RKO (cell line): ENCODE measurements around the gene IGFLR1.
"Not testable (repeated sequence)": the region's sequence is repeated elsewhere in the genome, so short reads cannot be mapped to it uniquely, and the experiment has no call there.

Experiments
- DNase-seq: peaks from one replicate; pipeline ENCODE4 v3.0.0-alpha.2; 2016; ENCODE audit warnings: low spot score

The IGFLR1 gene

DNA sequence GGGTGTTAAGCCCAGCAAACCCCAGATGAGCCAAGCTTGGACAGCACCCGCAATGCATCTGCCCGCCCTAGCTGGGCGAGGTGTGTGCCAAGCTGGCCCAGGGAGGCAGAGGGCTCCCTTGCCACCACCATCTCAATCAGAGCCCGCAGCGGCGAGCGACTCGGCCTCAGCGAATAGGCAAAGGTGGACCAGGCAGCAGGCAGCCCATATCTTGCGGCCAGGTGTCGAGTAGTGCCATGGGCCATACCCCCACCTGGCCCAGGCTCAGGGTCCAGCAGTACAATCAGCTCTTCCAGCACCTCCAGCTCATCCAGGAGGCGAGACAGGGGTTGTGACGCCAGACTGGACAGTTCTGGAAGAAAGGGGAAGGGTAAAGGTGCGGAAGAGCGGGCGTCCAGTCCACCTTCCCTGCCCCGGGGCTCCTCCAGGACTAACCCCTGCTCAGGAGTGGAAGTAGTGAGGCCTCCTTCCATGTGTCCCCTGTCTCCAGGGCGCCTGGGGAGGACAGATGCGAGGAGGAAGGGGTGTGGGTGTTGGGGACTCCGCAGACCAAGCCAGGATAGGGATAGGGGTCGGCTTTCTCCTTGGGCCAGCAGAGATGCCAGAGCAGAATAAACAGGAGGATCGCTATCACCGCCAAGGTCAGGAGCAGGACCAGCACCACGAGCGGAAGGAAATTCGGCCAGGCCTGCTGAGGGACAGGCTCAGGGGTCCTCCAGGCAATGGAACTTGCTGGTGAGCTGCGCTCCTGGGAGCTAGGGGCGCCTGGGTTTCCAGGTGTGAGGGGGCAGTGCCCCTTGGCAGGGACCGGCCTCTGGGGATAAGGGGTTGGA is 2.8 kb downstream of the IGFLR1 start:
- no peak for DNase-seq

DNA sequence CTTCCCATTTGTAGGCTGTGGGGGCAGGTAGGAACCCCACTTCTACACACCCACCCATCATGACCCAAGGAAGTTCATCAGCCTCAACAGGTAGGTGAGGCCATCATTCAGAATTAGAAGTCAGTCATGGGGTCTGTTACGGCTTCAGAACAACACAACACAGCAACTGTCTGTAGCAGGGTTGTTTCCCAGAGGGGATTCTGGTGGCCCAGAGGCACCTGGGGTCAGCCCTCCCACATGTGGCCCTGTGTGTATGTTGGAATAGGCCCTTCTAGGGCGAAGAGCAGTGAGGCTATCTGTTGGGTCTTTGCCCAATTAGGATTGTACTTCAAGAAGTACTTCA is 3.4 kb downstream of the IGFLR1 start:
- DNase-seq: no peak

DNA sequence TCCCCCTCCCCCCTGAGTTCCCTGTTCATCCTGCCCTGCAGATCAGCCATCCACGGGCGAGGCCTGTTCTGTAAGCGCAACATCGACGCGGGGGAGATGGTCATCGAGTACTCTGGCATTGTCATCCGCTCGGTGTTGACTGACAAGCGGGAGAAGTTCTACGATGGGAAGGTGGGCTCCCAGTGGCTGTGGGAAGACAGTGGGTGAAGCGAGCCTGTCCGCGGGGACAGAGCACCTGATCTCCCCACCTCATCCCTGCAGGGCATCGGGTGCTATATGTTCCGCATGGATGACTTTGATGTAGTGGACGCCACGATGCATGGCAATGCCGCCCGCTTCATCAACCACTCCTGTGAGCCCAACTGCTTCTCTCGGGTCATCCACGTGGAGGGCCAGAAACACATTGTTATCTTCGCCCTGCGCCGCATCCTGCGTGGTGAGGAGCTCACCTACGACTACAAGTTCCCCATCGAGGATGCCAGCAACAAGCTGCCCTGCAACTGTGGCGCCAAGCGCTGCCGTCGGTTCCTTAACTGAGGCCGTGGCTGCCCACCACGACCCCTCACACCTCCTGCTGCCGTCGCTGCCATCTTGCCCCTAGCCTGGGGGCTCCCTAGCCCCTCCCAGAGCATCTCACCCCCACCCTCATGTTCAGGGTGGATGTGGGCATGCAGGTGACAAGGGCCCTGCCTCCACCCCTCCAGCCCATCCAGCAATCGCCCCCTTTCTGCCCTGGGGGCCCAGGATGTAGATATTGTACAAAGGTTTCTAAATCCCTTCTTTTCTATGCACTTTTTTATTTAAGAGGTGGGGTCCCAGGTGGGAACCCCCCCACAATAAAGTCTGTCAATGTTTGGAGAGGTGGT is 4.0 kb downstream of the IGFLR1 start:
- no peak for DNase-seq

- DNase-seq: no peak
Measured at GRCh38 chr19:35736913-35737886, 5.1 kb downstream of the IGFLR1 start.

DNA sequence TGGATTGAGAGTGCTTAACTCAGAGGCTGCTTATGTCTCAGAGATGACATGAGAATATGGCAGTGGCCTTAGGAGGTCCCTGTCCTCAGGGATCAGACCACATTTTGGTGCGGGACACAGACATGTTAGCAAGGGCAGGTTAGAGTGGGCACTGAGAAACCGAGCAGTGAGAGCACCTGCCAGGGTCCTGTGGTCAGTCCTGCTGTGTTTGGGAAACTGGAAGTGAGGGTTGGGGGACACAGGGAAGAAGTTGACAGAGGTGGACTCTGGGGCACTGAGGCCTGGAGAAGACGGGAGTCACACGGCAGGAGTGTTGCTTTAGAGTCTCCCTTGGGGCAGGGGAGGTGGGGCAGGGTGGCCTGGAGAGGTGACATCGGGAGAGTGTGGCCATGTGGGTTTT is 7.4 kb downstream of the IGFLR1 start:
- DNase-seq: no peak

DNA sequence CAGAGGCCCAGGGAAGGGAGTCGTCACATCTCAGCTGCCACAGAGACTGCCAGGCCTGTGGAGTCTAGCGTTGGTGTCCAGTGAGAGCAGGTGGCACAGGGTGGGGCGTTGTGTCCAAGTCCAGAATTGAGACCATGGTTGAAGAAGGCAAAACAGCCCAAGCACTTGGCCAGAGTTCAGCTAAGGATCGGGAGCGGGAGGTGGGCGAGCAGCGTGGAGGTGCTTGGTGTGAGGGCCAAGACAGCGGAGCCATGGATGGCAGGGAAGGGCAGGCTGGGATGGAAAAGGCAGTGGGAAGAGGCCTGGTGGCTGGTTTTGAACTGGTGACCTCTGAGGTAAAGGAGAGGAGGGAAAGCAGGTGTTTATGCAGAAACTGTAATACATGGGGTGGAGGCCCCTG is 8.0 kb downstream of the IGFLR1 start:
- DNase-seq: no peak

- DNase-seq: no peak
Measured at GRCh38 chr19:35733180-35734125, 8.8 kb downstream of the IGFLR1 start.

DNA sequence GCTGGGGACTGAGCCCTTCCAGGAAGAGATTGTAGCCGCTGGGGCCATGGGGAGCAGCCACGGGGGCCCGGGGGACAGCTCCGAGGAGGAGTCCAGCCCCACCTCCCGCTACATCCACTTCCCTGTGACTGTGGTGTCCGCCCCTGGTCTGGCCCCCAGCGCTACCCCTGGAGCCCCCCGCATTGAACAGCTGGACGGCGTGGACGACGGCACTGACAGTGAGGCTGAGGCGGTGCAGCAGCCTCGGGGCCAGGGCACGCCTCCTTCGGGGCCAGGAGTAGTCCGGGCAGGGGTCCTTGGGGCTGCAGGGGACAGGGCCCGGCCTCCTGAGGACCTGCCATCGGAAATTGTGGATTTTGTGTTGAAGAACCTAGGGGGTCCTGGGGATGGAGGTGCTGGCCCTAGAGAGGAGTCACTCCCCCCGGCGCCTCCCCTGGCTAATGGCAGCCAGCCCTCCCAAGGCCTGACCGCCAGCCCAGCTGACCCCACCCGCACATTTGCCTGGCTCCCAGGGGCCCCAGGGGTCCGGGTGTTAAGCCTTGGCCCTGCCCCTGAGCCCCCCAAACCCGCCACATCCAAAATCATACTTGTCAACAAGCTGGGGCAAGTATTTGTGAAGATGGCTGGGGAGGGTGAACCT is 9.6 kb downstream of the IGFLR1 start:
- no peak for DNase-seq

DNA sequence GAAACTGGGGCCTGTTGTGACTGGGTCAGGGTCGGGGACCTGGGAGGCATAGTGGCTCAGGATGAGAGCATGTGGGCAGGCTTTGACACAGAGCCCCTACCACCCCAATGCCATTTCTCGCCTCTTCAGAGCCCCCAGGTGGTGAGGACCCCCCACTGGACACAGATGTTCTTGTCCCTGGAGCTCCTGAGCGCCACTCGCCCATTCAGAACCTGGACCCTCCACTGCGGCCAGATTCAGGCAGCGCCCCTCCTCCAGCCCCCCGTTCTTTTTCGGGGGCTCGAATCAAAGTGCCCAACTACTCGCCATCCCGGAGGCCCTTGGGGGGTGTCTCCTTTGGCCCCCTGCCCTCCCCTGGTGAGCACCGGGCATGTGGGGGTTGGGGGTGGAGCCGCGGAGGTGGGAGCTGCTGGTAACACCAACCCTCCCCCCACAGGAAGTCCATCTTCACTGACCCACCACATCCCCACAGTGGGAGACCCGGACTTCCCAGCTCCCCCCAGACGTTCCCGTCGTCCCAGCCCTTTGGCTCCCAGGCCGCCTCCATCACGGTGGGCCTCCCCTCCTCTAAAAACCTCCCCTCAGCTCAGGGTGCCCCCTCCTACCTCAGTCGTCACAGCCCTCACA is 10.4 kb downstream of the IGFLR1 start:
- DNase-seq: no peak

- no peak for DNase-seq
Measured at GRCh38 chr19:35731353-35731752, 10.9 kb downstream of the IGFLR1 start.

GRCh38 chr19:35730326-35730725 is 11.9 kb downstream of the IGFLR1 start:
- no peak for DNase-seq

- DNase-seq: no peak
Measured at GRCh38 chr19:35729763-35730162, 12.5 kb downstream of the IGFLR1 start.

GRCh38 chr19:35729021-35729420 is 13.2 kb downstream of the IGFLR1 start:
- no peak for DNase-seq

- DNase-seq: no peak
Measured at GRCh38 chr19:35727956-35728706, 14.1 kb downstream of the IGFLR1 start.

DNA sequence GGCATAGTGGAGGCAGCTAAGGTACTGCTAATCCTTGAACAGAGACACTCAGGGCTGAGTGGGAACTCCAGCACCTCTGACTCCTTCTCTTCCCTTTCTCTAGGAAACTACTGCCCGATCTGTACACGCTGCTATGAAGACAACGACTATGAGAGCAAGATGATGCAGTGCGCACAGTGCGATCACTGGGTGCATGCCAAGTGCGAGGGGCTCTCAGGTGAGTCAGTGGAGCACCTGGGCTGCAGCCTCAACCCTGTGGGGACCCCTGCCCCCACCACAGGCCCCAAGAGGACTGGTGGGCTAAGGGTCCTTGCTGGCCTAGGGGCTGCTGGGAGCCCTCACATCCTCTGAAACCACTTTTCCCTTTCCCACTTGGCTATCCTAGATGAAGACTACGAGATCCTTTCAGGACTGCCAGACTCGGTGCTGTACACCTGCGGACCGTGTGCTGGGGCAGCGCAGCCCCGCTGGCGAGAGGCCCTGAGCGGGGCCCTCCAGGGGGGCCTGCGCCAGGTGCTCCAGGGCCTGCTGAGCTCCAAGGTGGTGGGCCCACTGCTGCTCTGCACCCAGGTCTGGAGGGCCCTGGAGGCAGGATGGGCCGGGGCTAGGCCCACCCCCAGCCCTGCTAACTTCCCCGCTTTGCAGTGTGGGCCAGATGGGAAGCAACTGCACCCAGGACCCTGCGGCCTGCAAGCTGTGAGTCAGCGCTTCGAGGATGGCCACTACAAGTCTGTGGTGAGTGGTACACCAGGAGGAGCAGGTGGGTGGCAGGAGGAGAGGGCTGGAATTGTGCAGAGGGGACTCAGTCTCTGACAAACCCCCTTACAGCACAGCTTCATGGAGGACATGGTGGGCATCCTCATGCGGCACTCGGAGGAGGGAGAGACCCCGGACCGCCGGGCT is 14.9 kb downstream of the IGFLR1 start:
- no peak for DNase-seq

DNA sequence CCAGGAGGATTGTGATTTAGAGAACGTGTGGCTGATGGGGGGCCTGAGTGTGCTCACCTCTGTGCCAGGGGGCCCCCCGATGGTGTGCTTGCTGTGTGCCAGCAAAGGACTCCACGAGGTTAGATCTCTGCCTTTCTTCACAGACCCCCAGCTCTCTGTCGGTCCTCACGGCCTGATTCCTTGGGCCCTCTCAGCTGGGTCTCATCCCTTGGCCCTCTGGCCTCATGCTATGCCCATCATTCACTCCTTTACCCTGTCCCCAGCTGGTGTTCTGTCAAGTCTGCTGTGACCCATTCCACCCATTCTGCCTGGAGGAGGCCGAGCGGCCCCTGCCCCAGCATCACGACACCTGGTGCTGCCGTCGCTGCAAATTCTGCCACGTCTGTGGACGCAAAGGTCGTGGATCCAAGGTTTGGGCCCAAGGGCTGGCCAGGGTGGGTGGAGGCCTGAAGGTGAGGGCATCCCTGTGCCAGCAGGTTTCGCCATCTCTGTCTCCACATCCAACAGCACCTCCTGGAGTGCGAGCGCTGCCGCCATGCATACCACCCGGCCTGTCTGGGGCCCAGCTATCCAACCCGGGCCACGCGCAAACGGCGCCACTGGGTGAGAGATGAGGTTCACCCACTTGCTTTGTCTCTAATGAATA is 16.9 kb downstream of the IGFLR1 start:
- no peak for DNase-seq

DNA sequence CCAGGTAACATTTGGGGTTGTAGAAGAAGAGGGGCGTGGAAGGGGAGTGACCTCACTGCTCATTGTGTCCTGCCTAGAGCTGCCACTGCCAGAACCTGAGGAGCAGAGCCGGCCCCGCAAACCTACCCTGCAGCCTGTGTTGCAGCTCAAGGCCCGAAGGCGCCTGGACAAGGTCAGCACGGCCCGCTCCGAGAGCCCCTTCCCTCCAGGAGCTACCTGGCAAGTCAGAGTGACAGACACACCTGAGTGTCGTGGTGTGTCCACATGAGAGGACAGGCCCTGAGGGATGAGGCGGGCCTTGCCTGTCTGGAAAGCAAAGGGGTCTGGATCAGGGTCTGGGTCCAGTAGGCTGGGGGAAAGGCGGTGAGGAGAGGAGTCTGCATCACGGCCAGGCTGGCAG is 17.7 kb downstream of the IGFLR1 start:
- DNase-seq: no peak

DNA sequence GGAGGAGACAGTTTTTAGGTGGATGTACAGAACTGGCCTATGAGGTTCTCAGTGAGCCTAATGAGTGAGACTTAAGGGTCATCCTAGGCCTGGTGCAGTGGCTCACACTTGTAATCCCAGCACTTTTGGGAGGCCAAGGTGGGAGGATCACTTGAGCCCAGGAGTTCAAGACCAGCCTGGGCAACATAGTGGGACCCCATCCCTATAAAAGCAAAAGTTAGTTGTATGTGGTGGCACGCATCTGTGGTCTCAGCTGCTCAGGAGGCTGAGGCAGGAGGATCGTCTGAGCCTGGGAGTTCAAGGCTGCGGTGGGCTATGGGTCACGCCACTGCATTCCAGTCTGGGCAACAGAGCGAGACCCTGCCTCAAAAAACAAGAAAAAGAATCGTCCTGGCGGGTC is 18.1 kb downstream of the IGFLR1 start:
- DNase-seq: not testable (repeated sequence)
